ENCODE results near the gene DOCK10.

Gene DOCK10

DNA sequence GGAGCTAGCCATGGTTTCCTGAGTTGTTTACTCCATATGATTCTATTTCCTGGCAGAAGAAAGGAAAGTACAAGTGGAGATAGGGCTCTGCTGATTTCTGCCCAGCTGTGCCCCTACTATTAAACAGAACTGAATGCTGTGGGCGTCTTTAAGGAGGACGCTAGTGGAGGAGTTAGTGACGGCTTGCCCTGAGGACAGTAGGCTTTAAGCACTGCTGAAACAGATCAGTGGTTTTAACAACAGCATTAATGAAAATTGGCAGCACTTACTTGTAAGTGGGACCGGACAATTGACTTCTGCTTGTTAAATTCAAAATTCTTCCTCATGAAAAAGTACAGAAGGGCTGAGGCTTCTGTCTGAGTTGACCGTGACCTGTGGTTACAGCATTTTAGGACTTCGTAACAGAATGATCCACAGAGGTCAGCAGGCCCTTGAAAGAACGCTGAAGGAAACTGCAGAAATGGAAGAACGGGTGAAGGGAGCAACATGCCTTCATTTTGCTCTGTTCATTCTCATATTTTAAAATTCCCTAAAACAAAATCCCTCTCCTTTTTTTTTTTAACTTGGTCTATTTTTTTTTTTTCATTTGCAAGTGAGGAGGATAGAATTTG, 245.5 kb downstream of the DOCK10 start:
- DNase-seq (ENCODE audit: extremely low read depth, low read depth): no peak
- TF ChIP-seq, protein P1, sequence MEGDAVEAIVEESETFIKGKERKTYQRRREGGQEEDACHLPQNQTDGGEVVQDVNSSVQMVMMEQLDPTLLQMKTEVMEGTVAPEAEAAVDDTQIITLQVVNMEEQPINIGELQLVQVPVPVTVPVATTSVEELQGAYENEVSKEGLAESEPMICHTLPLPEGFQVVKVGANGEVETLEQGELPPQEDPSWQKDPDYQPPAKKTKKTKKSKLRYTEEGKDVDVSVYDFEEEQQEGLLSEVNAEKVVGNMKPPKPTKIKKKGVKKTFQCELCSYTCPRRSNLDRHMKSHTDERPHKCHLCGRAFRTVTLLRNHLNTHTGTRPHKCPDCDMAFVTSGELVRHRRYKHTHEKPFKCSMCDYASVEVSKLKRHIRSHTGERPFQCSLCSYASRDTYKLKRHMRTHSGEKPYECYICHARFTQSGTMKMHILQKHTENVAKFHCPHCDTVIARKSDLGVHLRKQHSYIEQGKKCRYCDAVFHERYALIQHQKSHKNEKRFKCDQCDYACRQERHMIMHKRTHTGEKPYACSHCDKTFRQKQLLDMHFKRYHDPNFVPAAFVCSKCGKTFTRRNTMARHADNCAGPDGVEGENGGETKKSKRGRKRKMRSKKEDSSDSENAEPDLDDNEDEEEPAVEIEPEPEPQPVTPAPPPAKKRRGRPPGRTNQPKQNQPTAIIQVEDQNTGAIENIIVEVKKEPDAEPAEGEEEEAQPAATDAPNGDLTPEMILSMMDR (IDR thresholded peaks at IDR 0.05; ENCODE audit: low read depth, low read length, missing control alignments): no peak
- no peak overlapping the region for H3K4me3 ChIP-seq (replicated peaks; ENCODE audit: low read depth, low read length)

DNA sequence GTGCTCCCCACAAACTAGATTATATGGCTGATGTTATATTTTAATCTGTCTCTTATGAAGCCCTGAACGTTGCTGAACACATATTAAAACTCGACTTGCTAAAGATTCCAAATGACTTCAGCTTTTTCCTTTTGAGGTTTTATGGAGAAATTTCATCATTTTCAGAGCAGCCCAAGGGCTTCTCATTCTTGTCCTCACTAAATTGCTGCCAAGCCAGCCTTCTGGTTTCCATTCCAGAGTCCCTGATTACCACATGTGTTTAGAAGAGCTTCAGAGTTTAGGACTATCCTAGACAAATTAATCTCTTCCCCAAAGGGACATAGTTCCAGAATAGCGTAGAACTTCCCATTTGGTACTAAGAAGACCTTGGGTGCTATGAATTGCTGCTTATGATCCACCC, 248.3 kb downstream of the DOCK10 start:
- TF ChIP-seq, protein P1 (IDR thresholded peaks at IDR 0.05; ENCODE audit: low read depth, low read length, missing control alignments): no peak
- no peak for DNase-seq (ENCODE audit: extremely low read depth, low read depth)
- H3K4me3 ChIP-seq (replicated peaks; ENCODE audit: low read depth, low read length): no peak overlapping the region

DNA sequence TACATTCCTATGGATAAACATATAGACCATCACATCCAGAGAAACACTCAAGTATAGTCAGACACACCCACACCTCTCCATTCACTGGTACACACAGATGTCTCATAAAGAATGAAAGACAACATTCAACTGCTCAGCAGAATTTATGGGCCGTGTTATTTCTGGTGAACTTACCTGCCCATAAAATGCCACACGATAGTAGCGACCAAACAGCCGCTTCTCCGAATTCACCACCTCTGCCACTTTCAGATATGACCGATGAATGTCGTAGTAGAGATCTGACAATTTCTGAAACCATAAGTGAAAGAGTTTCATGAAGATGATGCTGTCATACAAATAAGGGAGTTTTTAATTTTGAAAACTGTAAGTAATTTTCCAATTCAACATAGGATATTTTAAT, 255.4 kb downstream of the DOCK10 start:
- H3K4me3 ChIP-seq (replicated peaks; ENCODE audit: low read depth, low read length): no peak overlapping the region
- TF ChIP-seq, protein P1 (IDR thresholded peaks at IDR 0.05; ENCODE audit: low read depth, low read length, missing control alignments): no peak
- no peak for DNase-seq (ENCODE audit: extremely low read depth, low read depth)

DNA sequence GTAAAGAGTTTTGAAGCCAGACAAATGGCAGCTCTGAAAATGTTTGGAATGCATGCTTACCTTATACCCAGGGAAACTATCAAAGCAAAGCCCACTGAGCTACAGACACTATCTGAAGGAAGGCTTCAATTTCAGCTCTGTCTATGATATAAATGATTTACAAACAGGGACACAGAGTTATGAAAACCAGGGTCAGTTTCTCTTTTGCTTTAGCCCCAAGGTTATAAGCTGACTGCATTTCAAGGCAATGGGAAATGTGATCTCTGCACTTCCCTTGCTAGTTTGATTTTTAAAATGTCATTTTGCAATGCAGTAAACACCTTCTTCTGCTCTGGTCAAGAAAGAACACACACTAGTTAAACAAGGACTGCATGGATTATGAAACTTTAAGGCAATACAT, 260.9 kb downstream of the DOCK10 start:
- TF ChIP-seq, protein P1 (IDR thresholded peaks at IDR 0.05; ENCODE audit: low read depth, low read length, missing control alignments): no peak
- no peak overlapping the region for H3K4me3 ChIP-seq (replicated peaks; ENCODE audit: low read depth, low read length)

DNA sequence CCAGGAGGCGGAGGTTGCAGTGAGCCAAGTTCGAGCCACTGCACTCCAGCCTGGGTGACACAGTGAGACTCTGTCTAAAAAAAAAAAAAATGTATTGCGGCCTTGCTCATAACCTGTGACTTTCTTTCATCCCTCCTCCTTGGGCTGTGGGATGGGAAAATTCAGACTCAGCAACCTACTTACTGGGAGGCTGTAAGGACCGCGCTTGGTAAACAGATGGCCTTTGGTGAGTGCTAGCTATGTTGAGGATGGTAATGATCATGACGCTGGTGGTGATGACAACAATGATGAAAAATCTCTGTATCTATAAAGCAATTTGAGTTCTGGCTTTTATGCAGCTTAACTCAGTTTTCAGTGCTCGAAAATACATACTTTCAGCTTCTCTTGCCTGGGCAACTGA, 261.4 kb downstream of the DOCK10 start:
- TF ChIP-seq, protein P1 (IDR thresholded peaks at IDR 0.05; ENCODE audit: low read depth, low read length, missing control alignments): no peak
- H3K4me3 ChIP-seq (replicated peaks; ENCODE audit: low read depth, low read length): no peak overlapping the region
- DNase-seq (ENCODE audit: extremely low read depth, low read depth): no peak

More for the DNA sequence above, 260.9 kb downstream of the DOCK10 start:
- DNase-seq (ENCODE audit: extremely low read depth, low read depth): no peak

DNA sequence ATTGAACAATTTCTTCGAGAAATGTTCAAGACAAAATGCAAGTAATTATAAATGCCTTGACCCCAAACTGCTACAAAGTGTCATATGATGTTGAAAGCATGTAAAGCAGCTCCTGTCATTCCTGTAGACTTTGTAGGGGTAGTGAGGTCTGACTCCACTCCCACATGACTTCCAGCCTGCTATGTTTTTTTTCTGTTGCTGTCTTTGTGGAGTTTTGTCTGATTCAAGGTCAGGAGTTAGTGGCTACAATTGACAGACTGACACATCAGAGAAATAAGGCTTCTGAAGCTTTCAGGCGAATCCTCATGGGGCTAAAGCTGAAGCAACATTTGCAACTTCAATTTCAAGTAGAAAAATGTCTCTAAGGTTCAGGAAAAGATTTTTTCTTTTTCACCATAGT, 262.2 kb downstream of the DOCK10 start:
- H3K4me3 ChIP-seq (replicated peaks; ENCODE audit: low read depth, low read length): no peak overlapping the region
- DNase-seq (ENCODE audit: extremely low read depth, low read depth): no peak
- TF ChIP-seq, protein P1 (IDR thresholded peaks at IDR 0.05; ENCODE audit: low read depth, low read length, missing control alignments): no peak

DNA sequence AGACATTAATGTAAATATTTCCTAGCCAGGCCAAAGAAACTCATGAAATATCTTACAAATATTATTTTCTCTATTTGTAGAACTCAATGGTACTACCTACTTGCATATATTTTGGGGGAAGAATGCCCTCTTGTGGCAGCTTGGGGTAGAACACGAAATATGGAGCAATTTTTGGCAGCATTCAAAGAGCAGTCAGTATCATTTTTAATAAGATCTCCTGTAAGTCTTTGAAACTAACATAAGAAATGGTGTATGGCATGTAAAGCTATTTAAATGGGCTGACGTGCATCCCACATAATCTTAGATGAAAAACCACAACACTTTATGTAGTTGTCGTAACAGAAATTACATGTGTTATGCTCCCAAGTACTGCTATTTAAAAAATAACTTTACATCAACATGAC, 263.8 kb downstream of the DOCK10 start:
- DNase-seq (ENCODE audit: extremely low read depth, low read depth): peak; percentile 39
- TF ChIP-seq, protein P1 (IDR thresholded peaks at IDR 0.05; ENCODE audit: low read depth, low read length, missing control alignments): peak; percentile 68
- H3K4me3 ChIP-seq (replicated peaks; ENCODE audit: low read depth, low read length): no peak overlapping the region
